HepG2 (cell line): ENCODE data around the gene PEX13. TPM values are rescaled to one million over a fixed set of nuclear protein-coding genes. Genes with fewer than 3 reads are reported as not detected.

ENCODE experiments used
- ATAC-seq: fragments of 200-7000 bp; cut with Tn5 transposase; 3 replicates; pipeline ENCODE4 v1.9.1; 2020; ENCODE audit warnings: mild to moderate bottlenecking, moderate library complexity
- BruUV-seq: library from RNA; stranded (reverse); fragments of 400-500 nt; replicated peaks from 2 replicates; lab custom pipeline; 2021; lab: Mats Ljungman, UMichigan
- CTCF ChIA-PET: fragments of 300-600 bp; formaldehyde crosslinking; extraction: SDS; loops from one replicate; lab custom pipeline; 2021; ENCODE audit warnings: low total read pairs, inconsistent platforms, low intra/inter-chr PET ratio; lab: Yijun Ruan, JAX
- POLR2A ChIA-PET: fragments of 350-600 bp; sonication (Branson Sonifier 250); formaldehyde crosslinking; loops from one replicate; lab custom pipeline; 2020; ENCODE audit warnings: antibody characterized with exemption, inconsistent platforms; lab: Yijun Ruan, JAX
- DNase-seq: peaks from one replicate; pipeline ENCODE4 v3.0.0-alpha.2; 2015; ENCODE audit warnings: low spot score
- FAIRE-seq: peaks from 3 replicates; lab custom pipeline; 2011; peaks lifted over from hg19 to GRCh38; lab: Jason Lieb, UNC
- H2AFZ ChIP-seq: one replicate; pipeline ENCODE4 v1.6.1; 2011; ENCODE audit warnings: low read length, inconsistent platforms
- H3K27ac ChIP-seq: fragments of 300-600 bp; 3 replicates; pipeline ENCODE4 v1.8.0; 2011; ENCODE audit warnings: mixed run types, mild to moderate bottlenecking, mixed read lengths, low read length, inconsistent platforms; ENCODE audit not compliant: insufficient read depth; ENCODE audit errors: extremely low read length
- H3K27me3 ChIP-seq, 2 experiments: fragments of 200-600 bp in 1 of 2; 2 replicates in 1 of 2; 3 replicates in 1 of 2; pipeline versions ENCODE4 v1.6.0 to v1.8.0; 2011; ENCODE audit warnings: low read length in 2 of 2, mild to moderate bottlenecking in 2 of 2, moderate library complexity in 2 of 2, inconsistent platforms in 1 of 2; ENCODE audit not compliant: insufficient read depth in 2 of 2, control insufficient read depth in 1 of 2
- H3K36me3 ChIP-seq, 2 experiments: fragments of 200-600 bp in 1 of 2; replicated peaks in 1 of 2; 2 replicates in 1 of 2; 3 replicates in 1 of 2; pipeline versions ENCODE4 v1.5.1 to v1.8.0; 2011; ENCODE audit warnings: low read length in 2 of 2, inconsistent platforms in 1 of 2; ENCODE audit not compliant: insufficient read depth in 2 of 2, control insufficient read depth in 1 of 2
- H3K4me1 ChIP-seq: 2 replicates; pipeline ENCODE4 v1.5.1; 2012; ENCODE audit warnings: low read length, inconsistent platforms; ENCODE audit not compliant: insufficient read depth
- H3K4me2 ChIP-seq: 2 replicates; pipeline ENCODE4 v1.6.0; 2011; ENCODE audit warnings: low read depth, low read length, inconsistent platforms
- H3K4me3 ChIP-seq, 3 experiments: fragments of 200-600 bp in 1 of 3; sonication (generic), shearing (Covaris generic) in 1 of 3; replicated peaks in 1 of 3; 2 replicates each; pipeline ENCODE4 v1.5.1; 2011 to 2016; ENCODE audit warnings: low read length in 3 of 3, inconsistent platforms in 2 of 3, low read depth in 2 of 3, mild to moderate bottlenecking in 2 of 3, control low read depth in 1 of 3, mixed read lengths in 1 of 3; ENCODE audit not compliant: insufficient read depth in 1 of 3
- H3K79me2 ChIP-seq: one replicate; pipeline ENCODE4 v1.6.1; 2011; ENCODE audit warnings: low read length, inconsistent platforms; ENCODE audit not compliant: insufficient read depth
- H3K9ac ChIP-seq: 2 replicates; pipeline ENCODE4 v1.6.0; 2011; ENCODE audit warnings: mild to moderate bottlenecking, low read depth, low read length, inconsistent platforms; ENCODE audit not compliant: insufficient read depth
- H3K9me3 ChIP-seq: 2 replicates; pipeline ENCODE4 v1.5.1; 2012; ENCODE audit warnings: mild to moderate bottlenecking, low read length
- H4K20me1 ChIP-seq: 2 replicates; pipeline ENCODE4 v1.6.0; 2011; ENCODE audit warnings: inconsistent platforms, mild to moderate bottlenecking, low read length, moderate library complexity; ENCODE audit not compliant: insufficient read depth
- GPN1 ChIP-seq: sonication (generic); formaldehyde crosslinking; IDR thresholded peaks from 2 replicates; pipeline ENCODE4 v1.5.1; 2020; ENCODE audit warnings: missing genetic modification reagents, borderline replicate concordance
- KAT7 ChIP-seq: IDR thresholded peaks from 2 replicates; pipeline ENCODE4 v1.6.1; 2018; ENCODE audit warnings: borderline replicate concordance, missing compliant biosample characterization
- MAFG ChIP-seq: sonication (generic); formaldehyde crosslinking; IDR thresholded peaks from 2 replicates; pipeline ENCODE4 v1.5.1; 2020; ENCODE audit warnings: mild to moderate bottlenecking, missing genetic modification reagents
- RBAK ChIP-seq: sonication (generic); formaldehyde crosslinking; IDR thresholded peaks from 2 replicates; pipeline ENCODE4 v1.5.1; 2020; ENCODE audit warnings: mild to moderate bottlenecking, missing genetic modification reagents
- SP4 ChIP-seq: sonication (generic); formaldehyde crosslinking; IDR thresholded peaks from 2 replicates; pipeline ENCODE4 v1.8.1; 2023; ENCODE audit warnings: mild to moderate bottlenecking, missing genetic modification reagents
- SPEN ChIP-seq: sonication (generic); formaldehyde crosslinking; IDR thresholded peaks from 2 replicates; pipeline ENCODE4 v1.5.1; 2020; ENCODE audit warnings: low read depth, mild to moderate bottlenecking, missing genetic modification reagents
- ZFP1 ChIP-seq: IDR thresholded peaks from 2 replicates; pipeline ENCODE4 v1.6.1; 2016
- ZNF160 ChIP-seq: sonication (generic); formaldehyde crosslinking; IDR thresholded peaks from 2 replicates; pipeline ENCODE4 v1.8.0; 2022; ENCODE audit warnings: mild to moderate bottlenecking, inconsistent platforms, missing genetic modification reagents
- ZNF207 ChIP-seq: fragments of 450-650 bp; IDR thresholded peaks from 2 replicates; pipeline ENCODE4 v1.6.1; 2016; ENCODE audit warnings: antibody characterized with exemption, borderline replicate concordance
- ZNF224 ChIP-seq: sonication (generic); formaldehyde crosslinking; IDR thresholded peaks from 2 replicates; pipeline ENCODE4 v1.5.0; 2020; ENCODE audit warnings: mild to moderate bottlenecking, missing genetic modification reagents
- ZNF503 ChIP-seq: sonication (generic); formaldehyde crosslinking; IDR thresholded peaks from 2 replicates; pipeline ENCODE4 v1.4.0; 2020; ENCODE audit warnings: missing genetic modification reagents
- WGBS: methylation state at CpG from one replicate; pipeline ENCODE4 v1.1.6; 2017; ENCODE audit warnings: low lambda C conversion rate; 5-methylcytosine and 5-hydroxymethylcytosine counted together
- in situ Hi-C: cut with HindIII; loops from 2 replicates; pipeline ENCODE4 v1.10.0; 2017; ENCODE audit warnings: low pct_unique_long_range_greater_than_20kb; ENCODE audit not compliant: extremely low pct_ligation_motif_present
- intact Hi-C: fragments of 100-400 bp; cut with micrococcal nuclease; formaldehyde crosslinking; loops from one replicate; pipeline ENCODE4 v1.10.0; 2022; ENCODE audit not compliant: unreplicated experiment
- polyA plus RNA-seq, 8 experiments: library from polyadenylated mRNA; depleted of rRNA in 3 of 8; stranded (reverse) in 7 of 8; unstranded in 1 of 8; fragments of >200 nt; fragmentation: Illumina TruSeq in 4 of 8; extraction: Trizol in 4 of 8; gene quantifications; 2 replicates each; pipeline versions ENCODE4 v1.2.1 to v1.2.3, GENCODE V29; 2011 to 2016; ENCODE audit warnings: low read depth in 4 of 8, missing spikeins in 1 of 8, mixed read lengths in 1 of 8; ENCODE audit not compliant: insufficient read depth in 1 of 8
- total RNA-seq, 5 experiments: library from RNA; depleted of rRNA; stranded (reverse); fragments of >200 nt; fragmentation: Illumina TruSeq; extraction: Trizol; gene quantifications; 2 replicates each; pipeline ENCODE4 v1.2.3, GENCODE V29; 2016; ENCODE audit warnings: low read depth in 1 of 5
- TF ChIP-seq, protein P1 (sequence below): sonication (generic); formaldehyde crosslinking; IDR thresholded peaks from 2 replicates; pipeline ENCODE4 v1.5.0; 2020; ENCODE audit warnings: mild to moderate bottlenecking, missing genetic modification reagents
- TF ChIP-seq, protein P2 (sequence below): sonication (generic); formaldehyde crosslinking; IDR thresholded peaks from 2 replicates; pipeline ENCODE4 v1.4.0; 2020; ENCODE audit warnings: missing genetic modification reagents

Gene PEX13
- total and polyA plus RNA-seq, 2 of the 13 experiments (the other 11 are each of a cell fraction or from before 2014, with no cell fraction given) = 47.9 to 75.9 TPM

GRCh38 chr2:61042807-61043206, 25.3 kb downstream of the PEX13 start:
- intact Hi-C loops = no loop called here
- POLR2A ChIA-PET = no interaction called here

More at GRCh38 chr2:61042807-61043206, 25.3 kb downstream of the PEX13 start:
- H3K4me3 ChIP-seq = no peak overlapping the region
- H3K79me2 ChIP-seq = peaks cover 6% of the 10 kb centered on the region
- no peak overlapping the region for H2AFZ ChIP-seq
- 95% methylated on average over 3 of the region's 3 CpGs for WGBS
- no peak; the same call in 2 of the 3 replicates for ATAC-seq
- H4K20me1 ChIP-seq = peaks cover 2% of the 10 kb centered on the region; the same call in 1 of the 2 replicates
- BruUV-seq = no TSS peak
- no peak overlapping the region for H3K27ac ChIP-seq
- DNase-seq = no peak
- no peak overlapping the region for H3K4me2 ChIP-seq
- TF ChIP-seq, protein P1, sequence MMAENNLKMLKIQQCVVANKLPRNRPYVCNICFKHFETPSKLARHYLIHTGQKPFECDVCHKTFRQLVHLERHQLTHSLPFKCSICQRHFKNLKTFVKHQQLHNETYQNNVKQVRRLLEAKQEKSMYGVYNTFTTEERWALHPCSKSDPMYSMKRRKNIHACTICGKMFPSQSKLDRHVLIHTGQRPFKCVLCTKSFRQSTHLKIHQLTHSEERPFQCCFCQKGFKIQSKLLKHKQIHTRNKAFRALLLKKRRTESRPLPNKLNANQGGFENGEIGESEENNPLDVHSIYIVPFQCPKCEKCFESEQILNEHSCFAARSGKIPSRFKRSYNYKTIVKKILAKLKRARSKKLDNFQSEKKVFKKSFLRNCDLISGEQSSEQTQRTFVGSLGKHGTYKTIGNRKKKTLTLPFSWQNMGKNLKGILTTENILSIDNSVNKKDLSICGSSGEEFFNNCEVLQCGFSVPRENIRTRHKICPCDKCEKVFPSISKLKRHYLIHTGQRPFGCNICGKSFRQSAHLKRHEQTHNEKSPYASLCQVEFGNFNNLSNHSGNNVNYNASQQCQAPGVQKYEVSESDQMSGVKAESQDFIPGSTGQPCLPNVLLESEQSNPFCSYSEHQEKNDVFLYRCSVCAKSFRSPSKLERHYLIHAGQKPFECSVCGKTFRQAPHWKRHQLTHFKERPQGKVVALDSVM = no peak
- TF ChIP-seq SP4 (CRISPR knock-in tag) = no peak
- no peak for TF ChIP-seq ZNF224 (CRISPR knock-in tag)
- TF ChIP-seq RBAK = no peak
- TF ChIP-seq ZNF207 = no peak
- TF ChIP-seq, protein P2, sequence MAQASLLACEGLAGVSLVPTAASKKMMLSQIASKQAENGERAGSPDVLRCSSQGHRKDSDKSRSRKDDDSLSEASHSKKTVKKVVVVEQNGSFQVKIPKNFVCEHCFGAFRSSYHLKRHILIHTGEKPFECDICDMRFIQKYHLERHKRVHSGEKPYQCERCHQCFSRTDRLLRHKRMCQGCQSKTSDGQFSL (CRISPR knock-in tag) = no peak
- no peak for TF ChIP-seq ZFP1 (CRISPR knock-in tag)
- TF ChIP-seq SPEN = no peak
- TF ChIP-seq MAFG (CRISPR knock-in tag) = no peak
- no peak for TF ChIP-seq ZNF503 (CRISPR knock-in tag)
- TF ChIP-seq ZNF160 (CRISPR knock-in tag) = no peak
- TF ChIP-seq KAT7 (CRISPR knock-in tag) = no peak
- no peak for TF ChIP-seq GPN1
- peaks cover 7 to 43% of the 10 kb centered on the region in 2 experiments for H3K36me3 ChIP-seq
- no peak for FAIRE-seq
- H3K27me3 ChIP-seq = no peaks in the 10 kb centered on the region
- H3K4me1 ChIP-seq = peaks cover 5% of the 10 kb centered on the region; the same call in 1 of the 2 replicates
- CTCF ChIA-PET = no interaction called here
- no peak overlapping the region for H3K9ac ChIP-seq
- H3K9me3 ChIP-seq = peaks cover 10% of the 10 kb centered on the region; the same call in 1 of the 2 replicates
- in situ Hi-C loops = no loop called here
